Transverse colon (tissue), 4 donors: Measurements from ENCODE around the gene RET. TPM values are rescaled to one million over a fixed set of nuclear protein-coding genes. Genes with fewer than 3 reads are reported as not detected.

Experiments
- DNase-seq: peaks from one replicate; pipeline ENCODE4 v3.0.0-alpha.2; 2019
- H3K27ac ChIP-seq, 4 donors: fragments of 200-600 bp; sonication (generic); 2 replicates each; pipeline ENCODE4 v1.5.1; 2016 to 2018; ENCODE audit warnings: inconsistent platforms in 4 of 4
- H3K27me3 ChIP-seq: fragments of 200-600 bp; sonication (generic); 2 replicates; pipeline ENCODE4 v1.5.1; 2017; ENCODE audit warnings: inconsistent platforms
- H3K36me3 ChIP-seq, 4 donors: fragments of 200-600 bp; sonication (generic); 2 replicates each; pipeline ENCODE4 v1.5.1; 2017 to 2019; ENCODE audit warnings: inconsistent platforms in 4 of 4
- H3K4me1 ChIP-seq, 4 donors: fragments of 200-600 bp; sonication (generic); 2 replicates each; pipeline ENCODE4 v1.5.1; 2017 to 2020; ENCODE audit warnings: inconsistent platforms in 4 of 4
- H3K4me3 ChIP-seq, 4 donors: fragments of 200-600 bp; sonication (generic); 1 replicate in 1 of 4; 2 replicates in 3 of 4; pipeline versions ENCODE4 v1.5.1 to v1.6.1; 2017 to 2019; ENCODE audit warnings: inconsistent platforms in 4 of 4
- H3K9me3 ChIP-seq, 2 donors: fragments of 200-600 bp; sonication (generic); 2 replicates each; pipeline ENCODE4 v1.5.1; 2017 to 2019; ENCODE audit warnings: inconsistent platforms in 2 of 2
- CTCF ChIP-seq, 5 experiments: fragments of 200-600 bp in 3 of 5; fragments of 450-650 bp in 2 of 5; sonication (generic) in 3 of 5; IDR thresholded peaks; 1 replicate in 2 of 5; 2 replicates in 3 of 5; pipeline ENCODE4 v1.5.1; 2016 to 2017; ENCODE audit warnings: antibody characterized with exemption in 5 of 5, inconsistent platforms in 3 of 5, mild to moderate bottlenecking in 2 of 5, moderate library complexity in 1 of 5
- EP300 ChIP-seq: sonication (generic); formaldehyde crosslinking; IDR thresholded peaks from one replicate; pipeline ENCODE4 v1.6.1; 2017; ENCODE audit warnings: antibody characterized with exemption, low read depth
- POLR2A ChIP-seq: fragments of 450-650 bp; IDR thresholded peaks from one replicate; pipeline ENCODE4 v1.6.1; 2016; ENCODE audit warnings: antibody characterized with exemption, mild to moderate bottlenecking, moderate library complexity
- POLR2AphosphoS5 ChIP-seq, 3 donors: sonication (generic); formaldehyde crosslinking; IDR thresholded peaks; one replicate each; pipeline ENCODE4 v1.6.1; 2016; ENCODE audit warnings: antibody characterized with exemption in 3 of 3
- WGBS, 2 donors: methylation state at CpG; one replicate each; pipeline ENCODE4 v1.1.5; 2018; ENCODE audit warnings: low coverage in 1 of 2; 5-methylcytosine and 5-hydroxymethylcytosine counted together
- in situ Hi-C, 4 donors: fragments of 200-750 bp; cut with MboI; loops; one replicate each; pipeline versions ENCODE4 v1.15.0 to v1.15.1; 2017; ENCODE audit warnings: low sequenced_read_pairs in 3 of 4, low pct_ligation_motif_present in 1 of 4, low pct_unique_long_range_greater_than_20kb in 1 of 4
- intact Hi-C: fragments of 100-400 bp; cut with DNase I; formaldehyde crosslinking; loops from one replicate; pipeline ENCODE4 v1.15.1; 2023; ENCODE audit warnings: low total_unique reads
- total RNA-seq, 4 donors: library from RNA; depleted of rRNA; stranded (reverse); fragments of >200 nt; gene quantifications; one replicate each; pipeline ENCODE4 v1.1.0, GENCODE V29; 2016

RET gene
- 1 to 10 TPM in 3 of 4 donors, under 1 TPM in 1; 0.37 to 5.6 (median 1.4) TPM for total RNA-seq

- 1% methylated on average over 15 of the region's 78 CpGs; no CpG with 5 or more reads in 1 of the 2 donors for WGBS, 2 donors
- peaks cover 0 to 20% (median 17%) of the 10 kb centered on the region in 4 donors for H3K4me1 ChIP-seq
- peak within 1 kb of the TSS in 1 of 4 donors; percentile 60 for H3K27ac ChIP-seq
- no peaks in the 10 kb centered on the region for H3K9me3 ChIP-seq
- H3K4me3 ChIP-seq = peak within 1 kb of the TSS; percentile 6 to 53 (median 36)
- H3K27me3 ChIP-seq = peaks cover 50% of the 10 kb centered on the region
- TF ChIP-seq EP300 = no peak
- no peaks in the 10 kb centered on the region for H3K36me3 ChIP-seq
- in situ Hi-C loops = loop anchor here in 1 of 4 donors (25.0 kb wide), 1 partner anchor 215 kb away; no protein-coding TSS in a partner anchor
- peak; percentile 43 for DNase-seq
- intact Hi-C loops = no loop called here
Observed at GRCh38 chr10:43076876-43077420, at the start of gene RET. Gene RET (plus strand): TSS chr10:43077069. CDS start chr10:43077259, 190 bp downstream.

GRCh38 chr10:43027331-43027955 is 49.4 kb upstream of the RET start:
- in situ Hi-C loops = no loop called here
- Histone ChIP-seq H3K4me1 (no peaks in the 10 kb centered on the region), H3K9me3 (peaks cover 2 to 6% of the 10 kb centered on the region in 2 donors), H3K27me3 (peaks cover 5% of the 10 kb centered on the region), H3K36me3 (no peaks in the 10 kb centered on the region), H3K4me3 (no peak overlapping the region), H3K27ac (no peak overlapping the region)
- intact Hi-C loops = no loop called here
- DNase-seq = no peak
- WGBS, 2 donors = 86 to 92% methylated on average over 6 to 11 of the region's 11 CpGs
- TF ChIP-seq EP300 (no peak), CTCF (IDR thresholded peaks at IDR 0.05) (no peak), POLR2AphosphoS5 (IDR thresholded peaks at IDR 0.05) (no peak), POLR2A (no peak)

- in situ Hi-C loops = no loop called here
- TF ChIP-seq EP300 = no peak
- TF ChIP-seq POLR2AphosphoS5 (IDR thresholded peaks at IDR 0.05) = no peak
- no peak for TF ChIP-seq POLR2A
- no peak for DNase-seq
- Histone ChIP-seq H3K4me3 (no peak overlapping the region), H3K27me3 (peaks cover 5% of the 10 kb centered on the region), H3K9me3 (peaks cover 9 to 13% of the 10 kb centered on the region in 2 donors), H3K36me3 (no peaks in the 10 kb centered on the region), H3K4me1 (no peaks in the 10 kb centered on the region), H3K27ac (no peak overlapping the region)
- intact Hi-C loops = no loop called here
- 86% methylated on average over 6 of the region's 6 CpGs; no CpG with 5 or more reads in 1 of the 2 donors for WGBS, 2 donors
Observed at GRCh38 chr10:43028143-43028542, 48.7 kb upstream of the RET start.

GRCh38 chr10:43029043-43029442 is 47.8 kb upstream of the RET start:
- in situ Hi-C loops = no loop called here

More at GRCh38 chr10:43029043-43029442, 47.8 kb upstream of the RET start:
- no peaks in the 10 kb centered on the region for H3K4me1 ChIP-seq
- no peak overlapping the region for H3K4me3 ChIP-seq
- peaks cover 11 to 16% of the 10 kb centered on the region in 2 donors for H3K9me3 ChIP-seq
- WGBS, 2 donors = 80% methylated on average over 7 of the region's 7 CpGs; no CpG with 5 or more reads in 1 of the 2 donors
- DNase-seq = no peak
- TF ChIP-seq POLR2AphosphoS5 (IDR thresholded peaks at IDR 0.05) = no peak
- TF ChIP-seq POLR2A = no peak
- TF ChIP-seq EP300 = no peak
- no peak for TF ChIP-seq CTCF (IDR thresholded peaks at IDR 0.05)
- peaks cover 5% of the 10 kb centered on the region for H3K27me3 ChIP-seq
- no peak overlapping the region for H3K27ac ChIP-seq
- intact Hi-C loops = no loop called here
- H3K36me3 ChIP-seq = no peaks in the 10 kb centered on the region
